Stimulated activated CD4-positive, alpha-beta T cell treated with anti-CD3 and anti-CD28 coated beads, Interleukin-15, amount 100 ng/mL, for 1 hour (primary cell): Measurements from ENCODE around the gene HOXA4.

Source experiments
- DNase-seq, 2 donors: peaks; one replicate each; pipeline ENCODE4 v3.0.0-alpha.2; 2020; ENCODE audit warnings: low read depth in 1 of 2, low spot score in 1 of 2

HOXA4 gene

DNA sequence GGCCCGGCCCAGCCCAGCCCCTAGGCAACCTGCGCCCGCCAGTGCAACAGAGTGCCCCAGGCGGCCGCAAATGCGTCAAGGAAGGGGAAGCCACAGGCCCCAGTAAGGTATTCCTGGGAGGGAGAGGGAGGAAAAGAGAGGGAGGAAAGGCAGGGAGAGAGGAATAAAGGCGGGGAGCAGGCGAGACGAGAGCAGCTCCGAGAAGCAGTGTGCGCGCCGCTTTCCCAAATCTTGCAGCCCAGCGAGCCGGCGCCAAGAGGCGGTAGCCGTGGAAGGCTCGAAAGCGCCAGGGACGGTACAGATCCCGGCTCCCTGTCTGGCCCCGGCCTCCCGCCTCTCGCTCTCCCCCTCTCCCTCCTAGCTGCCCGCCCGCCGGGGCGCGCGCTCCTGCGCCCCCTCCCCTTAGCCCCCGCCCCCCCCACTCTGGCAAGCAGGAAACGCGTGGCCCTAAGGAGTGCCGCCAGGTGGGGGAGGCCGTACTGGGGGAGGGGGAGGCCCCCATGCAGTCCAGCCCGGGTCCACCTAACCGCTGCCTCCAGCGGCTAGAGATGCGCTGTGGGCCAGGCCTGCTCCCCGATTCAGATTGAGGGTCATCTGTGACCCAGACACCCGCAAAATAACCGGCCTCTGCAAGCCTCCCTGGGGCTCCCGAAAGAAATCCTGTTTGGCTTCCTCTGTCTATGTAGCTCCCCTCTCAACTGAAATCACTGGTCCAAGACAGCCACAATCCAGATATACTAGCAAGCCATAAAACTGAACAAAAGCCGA is 39.3 kb upstream of the HOXA4 start:
- DNase-seq = no peak

- DNase-seq = no peak
Measured at GRCh38 chr7:27168265-27168947, 37.8 kb upstream of the HOXA4 start.

DNA sequence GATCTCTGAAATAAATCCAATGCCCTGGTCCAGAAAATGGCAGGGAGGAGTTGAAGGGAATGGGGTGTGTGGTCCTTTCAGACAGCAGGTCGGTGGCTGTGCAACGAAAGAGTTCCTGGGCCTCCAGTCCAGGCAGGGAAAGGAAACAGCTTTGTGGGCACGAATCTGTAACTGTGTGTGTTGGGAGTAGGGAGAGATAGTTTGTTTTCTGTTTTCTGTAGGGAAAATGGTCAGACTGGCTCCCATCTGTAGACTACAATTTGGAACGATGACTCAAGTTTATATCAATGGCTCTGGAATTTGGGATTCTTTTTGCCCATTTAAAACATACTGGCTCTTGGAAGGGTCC is 37.3 kb upstream of the HOXA4 start:
- DNase-seq = no peak

GRCh38 chr7:27166531-27167505 is 36.3 kb upstream of the HOXA4 start:
- no peak for DNase-seq

DNA sequence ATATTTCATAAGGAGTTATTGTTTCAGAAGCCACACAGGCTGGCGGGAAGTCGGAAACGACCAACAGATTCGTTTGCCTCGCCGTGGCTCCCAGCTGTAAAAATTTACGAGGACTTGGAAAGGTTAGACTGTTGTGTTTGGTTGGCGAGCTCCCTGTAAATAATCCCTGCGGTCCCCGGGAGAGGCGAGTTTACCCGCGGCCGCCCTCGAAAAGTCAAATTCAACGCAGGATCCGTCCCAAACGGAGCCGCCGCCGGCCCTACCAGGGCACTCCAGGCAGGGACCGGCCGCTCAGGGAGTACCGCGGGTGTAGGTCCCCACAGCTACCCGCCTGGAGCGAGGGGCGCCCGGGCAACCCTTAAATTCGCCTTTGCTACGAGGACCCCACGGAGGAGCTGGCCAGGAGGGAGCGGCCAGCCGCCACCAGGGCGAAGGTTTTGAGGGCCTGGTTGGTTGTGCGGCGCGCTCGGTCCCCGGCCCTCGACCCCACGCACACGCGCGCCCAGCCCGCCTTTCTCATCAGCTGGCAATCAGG is 35.5 kb upstream of the HOXA4 start:
- no peak for DNase-seq

GRCh38 chr7:27165089-27165995 is 34.8 kb upstream of the HOXA4 start, which contains the start of gene HOXA9:
Gene HOXA9 (minus strand): TSS chr7:27165537. CDS start chr7:27165457, 80 bp downstream.
- no peak for DNase-seq

GRCh38 chr7:27164367-27165088 is 34.0 kb upstream of the HOXA4 start:
- DNase-seq = no peak

GRCh38 chr7:27164045-27164366 is 33.4 kb upstream of the HOXA4 start:
- no peak for DNase-seq

DNA sequence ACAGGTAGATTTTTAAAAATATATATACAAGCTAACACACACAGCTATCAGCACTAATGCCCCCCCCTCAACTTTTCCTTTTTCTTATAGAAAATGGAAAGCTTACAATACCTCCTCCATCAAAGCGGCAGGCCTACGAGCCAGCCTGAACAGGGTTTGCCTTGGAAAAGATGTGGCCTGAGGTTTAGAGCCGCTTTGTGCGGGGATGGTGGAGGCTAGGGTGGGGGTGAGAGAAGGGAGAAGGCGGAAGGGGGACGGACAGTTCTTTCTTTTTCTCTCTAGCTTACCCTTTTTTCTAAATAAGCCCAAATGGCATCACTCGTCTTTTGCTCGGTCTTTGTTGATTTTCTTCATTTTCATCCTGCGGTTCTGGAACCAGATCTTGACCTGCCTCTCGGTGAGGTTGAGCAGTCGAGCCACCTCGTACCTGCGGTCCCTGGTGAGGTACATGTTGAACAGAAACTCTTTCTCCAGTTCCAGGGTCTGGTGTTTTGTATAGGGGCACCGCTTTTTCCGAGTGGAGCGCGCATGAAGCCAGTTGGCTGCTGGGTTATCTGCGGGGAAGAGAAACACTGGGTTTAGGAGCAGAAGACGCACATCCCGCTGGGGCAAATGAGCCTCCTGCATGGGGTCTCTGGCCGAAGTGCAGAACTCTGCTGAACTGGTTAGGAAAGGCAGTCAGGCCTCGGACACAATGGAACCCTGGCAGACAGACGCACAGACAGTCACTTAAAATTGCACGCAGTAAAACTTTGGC is 32.9 kb upstream of the HOXA4 start:
- no peak for DNase-seq

DNA sequence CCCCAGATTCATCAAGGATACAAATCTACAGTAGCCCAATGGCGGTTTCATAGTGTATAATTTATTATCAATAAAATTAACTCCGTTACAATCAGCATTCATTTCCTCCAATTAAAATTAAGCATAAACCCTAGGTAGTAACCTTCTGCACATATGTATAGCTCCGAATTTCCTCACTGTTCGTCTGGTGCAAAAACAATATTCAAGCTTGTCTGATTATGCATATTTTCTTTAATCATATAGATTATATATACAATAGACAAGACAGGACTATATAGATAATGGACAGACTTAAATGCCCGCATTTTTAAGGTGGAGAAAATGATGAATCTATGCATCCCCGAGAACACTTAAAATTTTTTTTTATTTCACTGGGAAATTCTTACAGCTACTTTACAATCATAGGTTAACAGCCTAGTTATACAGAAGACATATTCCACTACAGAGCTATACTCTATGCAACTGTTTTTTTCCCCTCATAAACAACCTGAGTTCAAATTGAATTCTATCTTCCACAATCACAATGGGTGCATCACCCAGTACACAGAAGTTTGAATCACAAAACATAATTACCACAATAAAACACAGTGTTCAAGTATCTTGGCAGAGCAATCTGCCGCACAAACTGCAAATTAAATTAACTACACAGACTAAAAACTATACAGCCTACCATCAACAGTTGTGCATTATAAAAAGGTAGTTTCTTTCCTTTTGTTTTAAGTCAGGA is 32.2 kb upstream of the HOXA4 start:
- no peak for DNase-seq

DNA sequence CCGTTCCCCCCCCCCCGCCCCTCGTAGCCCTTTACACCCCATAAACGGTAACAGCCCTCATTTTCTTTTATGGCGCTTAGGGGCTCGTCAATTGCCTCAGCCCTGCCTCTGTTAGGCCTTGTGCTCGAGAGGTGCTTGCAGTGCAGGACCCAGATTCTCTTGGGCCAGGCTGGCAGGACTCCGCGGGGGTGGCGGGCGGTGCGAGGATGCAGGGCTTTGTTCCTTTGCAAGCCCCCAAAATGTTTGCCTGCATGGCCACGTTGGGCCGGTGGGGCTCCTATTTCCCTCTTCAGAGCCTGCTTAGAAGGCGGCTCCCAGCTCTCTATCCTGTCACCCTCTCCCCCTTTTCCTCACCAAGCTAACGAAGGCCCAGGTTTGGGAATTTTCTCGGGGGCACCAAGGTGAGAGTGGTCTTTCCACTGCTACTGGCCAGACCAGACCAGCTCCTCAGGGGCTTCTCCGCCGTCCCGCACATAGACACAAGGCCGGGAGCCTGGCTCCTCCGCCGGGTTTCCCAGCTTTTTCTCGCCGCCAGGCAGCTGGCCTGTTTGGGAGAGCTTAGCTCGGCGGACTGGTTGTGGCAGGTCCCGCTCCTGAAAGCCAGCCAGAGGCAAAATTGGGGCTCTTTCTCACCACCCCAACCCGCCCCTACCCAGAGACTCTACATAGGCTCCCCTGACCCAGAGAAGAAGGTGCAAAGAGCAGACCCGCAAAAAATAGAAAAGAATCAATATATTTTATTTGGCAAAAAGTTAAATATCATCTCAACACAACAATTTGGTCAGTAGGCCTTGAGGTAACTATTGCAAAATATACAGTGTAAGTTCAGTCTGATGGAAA is 31.4 kb upstream of the HOXA4 start:
- no peak for DNase-seq

DNA sequence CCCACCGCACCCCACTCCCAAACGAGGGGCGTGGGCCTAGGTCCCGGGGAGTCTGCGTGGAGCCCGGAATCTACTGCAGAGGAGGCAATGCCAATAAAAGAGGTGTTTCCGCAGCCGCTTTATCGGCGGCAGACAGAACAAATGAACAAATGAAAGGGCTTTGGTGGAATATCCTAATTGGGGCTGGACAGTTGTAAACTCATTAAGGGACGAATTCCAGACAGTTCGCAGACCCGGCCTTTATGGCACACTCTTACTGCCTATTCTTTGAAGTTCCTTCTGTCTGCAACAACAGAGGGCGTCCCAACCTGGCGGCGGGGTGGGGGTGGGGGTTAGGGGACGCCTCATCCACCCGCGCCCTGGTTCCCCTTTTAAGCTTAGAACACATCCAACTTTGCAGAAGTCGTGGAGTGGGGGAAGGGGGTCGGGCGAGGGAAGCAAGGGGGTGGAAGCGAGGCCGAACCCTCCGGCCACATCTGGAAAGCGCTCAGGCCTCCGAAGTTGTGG is 30.7 kb upstream of the HOXA4 start:
- DNase-seq = no peak

DNA sequence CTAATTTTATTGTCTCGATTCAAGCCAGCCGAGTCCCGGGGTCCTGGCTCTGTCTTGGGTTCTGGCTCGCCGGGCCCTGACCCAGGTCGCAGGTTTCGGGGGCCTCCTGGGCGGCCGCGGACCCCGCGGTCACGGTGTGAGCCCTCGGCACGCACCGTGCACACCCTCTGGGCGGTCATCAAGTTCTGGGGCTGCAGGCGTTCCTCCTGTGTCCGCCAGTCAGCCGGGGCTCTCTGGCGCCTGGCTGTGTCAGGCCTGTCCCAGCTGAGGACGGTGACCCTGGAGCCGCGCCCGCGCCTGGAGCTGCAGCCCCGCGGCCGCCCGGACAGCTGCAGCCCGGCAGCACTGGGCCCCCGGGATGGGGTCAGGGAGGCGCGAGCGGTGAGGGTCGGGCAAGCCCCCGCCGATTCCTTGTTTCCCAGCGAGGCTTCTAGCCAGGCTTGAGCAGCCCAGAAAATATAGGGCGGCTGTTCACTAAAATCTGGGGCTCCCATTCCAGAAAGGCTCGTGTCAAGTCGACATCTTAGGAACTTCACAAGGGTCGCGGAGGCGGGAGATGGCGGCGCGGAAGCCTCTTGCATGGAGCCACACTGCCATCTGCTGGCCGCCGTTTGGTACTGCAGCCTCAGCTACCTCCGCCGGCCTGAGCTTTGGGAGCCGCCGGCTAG is 30.1 kb upstream of the HOXA4 start:
- DNase-seq = peak; percentile 67 to 83

GRCh38 chr7:27160145-27160545 is 29.6 kb upstream of the HOXA4 start:
- no peak for DNase-seq

GRCh38 chr7:27159266-27160144 is 28.9 kb upstream of the HOXA4 start:
- DNase-seq = no peak
